Mesenchymal stem cell (in vitro differentiated cells and primary cell): ENCODE measurements around the gene CRTC1.

Experiments
- DNase-seq: peaks from one replicate; pipeline ENCODE4 v3.0.0-alpha.2; 2013
- H2AFZ ChIP-seq: one replicate; pipeline ENCODE4 v1.6.1; 2013; ENCODE audit warnings: low read depth, mild to moderate bottlenecking, control low read depth, inconsistent platforms, low read length, moderate library complexity
- H2AK5ac ChIP-seq: 2 replicates; pipeline ENCODE4 v1.6.1; 2013; ENCODE audit warnings: low read length, moderate library complexity, mild to moderate bottlenecking, inconsistent platforms; ENCODE audit not compliant: severe bottlenecking
- H2BK120ac ChIP-seq: one replicate; pipeline ENCODE4 v1.6.1; 2013; ENCODE audit warnings: low read depth, mild to moderate bottlenecking, inconsistent platforms, low read length, moderate library complexity
- H2BK12ac ChIP-seq, 2 experiments: one replicate each; pipeline ENCODE4 v1.6.1; 2013; ENCODE audit warnings: inconsistent platforms in 2 of 2, low read length in 2 of 2, mild to moderate bottlenecking in 2 of 2, moderate library complexity in 2 of 2, control low read depth in 1 of 2
- H2BK15ac ChIP-seq: one replicate; pipeline ENCODE4 v1.6.1; 2013; ENCODE audit warnings: mild to moderate bottlenecking, low read depth, inconsistent platforms; ENCODE audit not compliant: poor library complexity, severe bottlenecking
- H2BK5ac ChIP-seq: 2 replicates; pipeline ENCODE4 v1.6.1; 2013; ENCODE audit warnings: low read depth, mild to moderate bottlenecking, low read length, control low read depth, inconsistent platforms; ENCODE audit not compliant: poor library complexity, severe bottlenecking
- H3K14ac ChIP-seq, 2 experiments: one replicate each; pipeline ENCODE4 v1.6.1; 2013; ENCODE audit warnings: inconsistent platforms in 2 of 2, low read length in 2 of 2, control low read depth in 1 of 2, mild to moderate bottlenecking in 1 of 2, moderate library complexity in 1 of 2
- H3K18ac ChIP-seq, 2 experiments: one replicate each; pipeline ENCODE4 v1.6.1; 2013; ENCODE audit warnings: inconsistent platforms in 2 of 2, low read length in 2 of 2, control low read depth in 1 of 2, low read depth in 1 of 2, mild to moderate bottlenecking in 1 of 2
- H3K23ac ChIP-seq, 2 experiments: one replicate each; pipeline ENCODE4 v1.6.1; 2013; ENCODE audit warnings: inconsistent platforms in 2 of 2, low read length in 2 of 2, mild to moderate bottlenecking in 2 of 2, moderate library complexity in 2 of 2, control low read depth in 1 of 2
- H3K27ac ChIP-seq: 2 replicates; pipeline ENCODE4 v1.5.1; 2013; ENCODE audit warnings: mild to moderate bottlenecking, moderate library complexity, low read length, control low read depth, inconsistent platforms; ENCODE audit not compliant: poor library complexity, severe bottlenecking
- H3K27me3 ChIP-seq, 2 experiments: 2 replicates each; pipeline versions ENCODE4 v1.6.1 to v1.7.0; 2013; ENCODE audit warnings: low read length in 2 of 2, mild to moderate bottlenecking in 2 of 2, moderate library complexity in 2 of 2, control low read depth in 1 of 2, inconsistent platforms in 1 of 2; ENCODE audit not compliant: control insufficient read depth in 1 of 2, insufficient read depth in 1 of 2
- H3K36me3 ChIP-seq, 2 experiments: 2 replicates each; pipeline versions ENCODE4 v1.6.1 to v1.7.0; 2013; ENCODE audit warnings: low read length in 2 of 2, control low read depth in 1 of 2, inconsistent platforms in 1 of 2, low read depth in 1 of 2, mild to moderate bottlenecking in 1 of 2; ENCODE audit not compliant: insufficient read depth in 2 of 2, control insufficient read depth in 1 of 2
- H3K4ac ChIP-seq, 2 experiments: one replicate each; pipeline ENCODE4 v1.6.1; 2013; ENCODE audit warnings: inconsistent platforms in 2 of 2, low read length in 2 of 2, mild to moderate bottlenecking in 2 of 2, moderate library complexity in 2 of 2, control low read depth in 1 of 2, low read depth in 1 of 2
- H3K4me1 ChIP-seq: 2 replicates; pipeline ENCODE4 v1.6.1; 2013; ENCODE audit warnings: low read depth, low read length, control low read depth; ENCODE audit not compliant: control insufficient read depth, insufficient read depth
- H3K4me2 ChIP-seq: 2 replicates; pipeline ENCODE4 v1.6.1; 2013; ENCODE audit warnings: low read length, mild to moderate bottlenecking, inconsistent platforms; ENCODE audit not compliant: poor library complexity, severe bottlenecking
- H3K4me3 ChIP-seq, 2 experiments: 2 replicates each; pipeline versions ENCODE4 v1.5.1 to v1.7.0; 2013; ENCODE audit warnings: low read length in 2 of 2, mild to moderate bottlenecking in 2 of 2, control low read depth in 1 of 2, low read depth in 1 of 2; ENCODE audit not compliant: insufficient read depth in 1 of 2
- H3K79me1 ChIP-seq: replicated peaks from 2 replicates; pipeline ENCODE4 v1.6.1; 2013; ENCODE audit warnings: mild to moderate bottlenecking, control low read depth, low read length, inconsistent platforms; ENCODE audit not compliant: poor library complexity, severe bottlenecking
- H3K9ac ChIP-seq: 2 replicates; pipeline ENCODE4 v1.7.0; 2013; ENCODE audit warnings: mild to moderate bottlenecking, low read length, moderate library complexity
- H3K9me3 ChIP-seq: 2 replicates; pipeline ENCODE4 v1.7.0; 2013; ENCODE audit warnings: mild to moderate bottlenecking, low read length; ENCODE audit not compliant: control insufficient read depth
- H4K8ac ChIP-seq: one replicate; pipeline ENCODE4 v1.6.1; 2013; ENCODE audit warnings: inconsistent platforms, mild to moderate bottlenecking, low read length, moderate library complexity
- H4K91ac ChIP-seq: one replicate; pipeline ENCODE4 v1.6.1; 2013; ENCODE audit warnings: mild to moderate bottlenecking, low read length, inconsistent platforms
- WGBS: methylation state at CpG from one replicate; pipeline ENCODE4 v1.1.7; 2013; ENCODE audit warnings: mixed read lengths; 5-methylcytosine and 5-hydroxymethylcytosine counted together

The CRTC1 gene

GRCh38 chr19:18785179-18786124 lies 102.0 kb downstream of the CRTC1 start:
- no peak overlapping the region for H2AK5ac ChIP-seq
- H4K8ac ChIP-seq, result no peak overlapping the region
- no peak overlapping the region for H2BK5ac ChIP-seq
- H3K79me1 ChIP-seq, result no peaks in the 10 kb centered on the region
- WGBS, result 20% methylated on average over 63 of the region's 65 CpGs
- H3K27me3 ChIP-seq, result peaks cover 47 to 73% of the 10 kb centered on the region in 2 experiments
- H3K23ac ChIP-seq, result no peak overlapping the region
- no peak overlapping the region for H2BK12ac ChIP-seq
- DNase-seq, result peak; percentile 59
- no peak overlapping the region for H3K4me2 ChIP-seq
- peaks cover 0 to 3% of the 10 kb centered on the region in 2 experiments for H3K36me3 ChIP-seq
- H3K27ac ChIP-seq, result no peak overlapping the region
- peak overlapping the region in 1 of 2 experiments; percentile 56 for H3K4me3 ChIP-seq
- H3K4ac ChIP-seq, result no peak overlapping the region
- H3K9me3 ChIP-seq, result no peaks in the 10 kb centered on the region
- no peak overlapping the region for H2AFZ ChIP-seq
- H3K9ac ChIP-seq, result no peak overlapping the region
- H3K4me1 ChIP-seq, result peaks cover 30% of the 10 kb centered on the region
- H2BK120ac ChIP-seq, result no peak overlapping the region
- H2BK15ac ChIP-seq, result no peak overlapping the region
- no peak overlapping the region for H4K91ac ChIP-seq
- no peak overlapping the region for H3K18ac ChIP-seq
- H3K14ac ChIP-seq, result no peak overlapping the region

DNA sequence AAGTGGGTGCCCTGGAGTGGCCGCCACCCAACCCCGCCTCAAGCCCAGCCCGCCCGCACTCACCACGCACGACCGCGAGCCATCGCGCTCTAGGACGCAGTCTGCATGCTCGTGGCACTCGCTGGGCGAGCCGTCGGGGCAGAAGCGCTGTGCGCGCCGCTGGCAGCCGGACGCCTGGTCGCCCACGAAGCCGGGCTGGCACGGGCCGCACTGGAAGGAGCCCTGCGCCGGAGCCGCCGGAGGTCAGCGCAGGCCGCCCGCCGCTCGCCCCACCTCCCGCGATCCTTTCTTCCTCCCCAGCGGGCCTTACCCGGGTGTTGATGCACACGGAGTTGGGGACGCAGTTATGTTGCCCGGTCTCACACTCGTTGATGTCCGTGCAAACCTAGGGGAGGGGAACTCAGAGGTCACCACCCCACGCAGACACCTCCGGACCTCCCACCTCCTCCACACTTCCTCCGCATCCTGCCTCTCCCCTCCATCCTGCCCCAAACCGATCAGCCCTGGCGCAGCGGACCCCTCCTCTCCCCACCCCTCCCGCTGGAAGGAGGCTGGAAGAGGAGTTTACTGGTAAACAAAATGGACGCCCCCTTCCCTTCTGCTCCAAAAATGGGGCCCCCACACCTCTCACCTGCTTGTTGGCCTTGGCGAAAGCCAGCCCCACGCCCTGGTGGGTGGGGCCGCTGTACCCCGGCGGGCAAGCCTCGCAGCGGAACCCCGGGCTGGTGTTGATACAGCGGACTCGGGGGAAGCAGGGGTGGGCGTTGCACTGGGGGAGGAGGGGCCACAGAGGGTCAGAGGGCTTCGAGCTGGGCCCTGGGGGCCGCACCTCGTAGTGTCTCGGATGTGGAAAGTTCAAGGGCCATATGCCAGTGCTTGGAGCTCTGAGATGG lies 105.3 kb downstream of the CRTC1 start:
- Histone ChIP-seq H2AFZ (no peak overlapping the region), H4K91ac (no peak overlapping the region), H3K14ac (no peak overlapping the region), H2BK12ac (no peak overlapping the region), H2AK5ac (no peak overlapping the region), H3K36me3 (peaks cover 0 to 3% of the 10 kb centered on the region in 2 experiments), H2BK15ac (peak overlapping the region; percentile 58), H3K4me2 (no peak overlapping the region), H3K4me1 (peaks cover 42% of the 10 kb centered on the region), H3K79me1 (no peaks in the 10 kb centered on the region), H2BK5ac (no peak overlapping the region), H4K8ac (no peak overlapping the region), H3K23ac (no peak overlapping the region), H3K18ac (no peak overlapping the region), H3K9me3 (no peaks in the 10 kb centered on the region), H3K9ac (no peak overlapping the region), H3K27me3 (peaks cover 79 to 93% of the 10 kb centered on the region in 2 experiments), H3K4ac (no peak overlapping the region), H2BK120ac (no peak overlapping the region), H3K4me3 (no peak overlapping the region), H3K27ac (no peak overlapping the region)
- DNase-seq, result no peak
- WGBS, result 5% methylated on average over 55 of the region's 68 CpGs

GRCh38 chr19:18789422-18789869 lies 106.0 kb downstream of the CRTC1 start:
- Histone ChIP-seq H3K4me2 (peak overlapping the region; percentile 52), H3K27me3 (peaks cover 76 to 92% of the 10 kb centered on the region in 2 experiments), H3K36me3 (peaks cover 0 to 3% of the 10 kb centered on the region in 2 experiments), H2BK12ac (no peak overlapping the region), H3K9me3 (no peaks in the 10 kb centered on the region), H2AFZ (no peak overlapping the region), H3K23ac (no peak overlapping the region), H2AK5ac (no peak overlapping the region), H3K79me1 (no peaks in the 10 kb centered on the region), H3K4me3 (no peak overlapping the region), H3K4ac (no peak overlapping the region), H2BK5ac (no peak overlapping the region), H3K14ac (no peak overlapping the region), H3K9ac (no peak overlapping the region), H2BK120ac (no peak overlapping the region), H2BK15ac (no peak overlapping the region), H3K4me1 (peaks cover 42% of the 10 kb centered on the region), H4K91ac (no peak overlapping the region), H4K8ac (no peak overlapping the region), H3K27ac (no peak overlapping the region), H3K18ac (no peak overlapping the region)
- no peak for DNase-seq
- WGBS, result 9% methylated on average over 30 of the region's 38 CpGs
